Gastrocnemius medialis (tissue), 4 donors: ENCODE data around the gene PGAM1.

Experiments
- CTCF ChIP-seq, 5 experiments: fragments of 450-650 bp in 3 of 5; fragments of 200-600 bp in 2 of 5; sonication (generic) in 2 of 5; IDR thresholded peaks in 4 of 5; conservative IDR thresholded peaks in 1 of 5; 1 replicate in 4 of 5; 2 replicates in 1 of 5; pipeline ENCODE4 v1.5.1; 2016 to 2019; ENCODE audit warnings: antibody characterized with exemption in 5 of 5, mild to moderate bottlenecking in 3 of 5, moderate library complexity in 3 of 5
- POLR2A ChIP-seq, 2 donors: fragments of 450-650 bp; IDR thresholded peaks; one replicate each; pipeline ENCODE4 v1.6.1; 2017; ENCODE audit warnings: antibody characterized with exemption in 2 of 2, mild to moderate bottlenecking in 2 of 2, moderate library complexity in 2 of 2

GRCh38 chr10:97390091-97390490, 35.9 kb upstream of the PGAM1 start:
- TF ChIP-seq CTCF (IDR thresholded peaks at IDR 0.05 in 4 of 5, conservative IDR thresholded peaks at IDR 0.05 in 1 of 5) (no peak), POLR2A (IDR thresholded peaks at IDR 0.05) (no peak)
